ENCODE results near the gene SERGEF.
"Not testable (repeated sequence)": the region's sequence is repeated elsewhere in the genome, so short reads cannot be mapped to it uniquely, and the experiment has no call there.

The SERGEF gene

DNA sequence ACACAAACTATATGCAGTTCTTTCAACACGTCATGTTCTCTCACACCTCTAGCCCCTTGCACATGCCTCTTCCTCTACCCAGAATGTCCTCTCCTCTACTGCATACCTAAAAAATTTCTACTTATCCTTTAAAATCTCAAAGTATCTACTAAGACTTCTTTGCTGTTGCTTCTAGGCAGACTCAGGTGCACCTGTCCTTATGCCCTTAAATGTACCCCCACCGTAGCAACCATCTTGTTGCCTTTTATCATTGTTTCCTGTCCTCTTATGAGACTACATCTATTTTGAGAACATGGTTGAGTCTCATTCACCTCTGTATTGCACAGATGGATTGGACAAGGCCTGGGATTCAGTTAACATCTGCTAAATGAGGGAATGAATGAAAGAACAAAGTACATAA, 134.1 kb downstream of the SERGEF start:
- Histone ChIP-seq H3K9ac (ENCODE audit: low read depth, low read length) (no peak overlapping the region), H3K27ac (ENCODE audit: low read depth, low read length) (no peak overlapping the region), H3K9me3 (ENCODE audit: insufficient read depth, low read depth, low read length) (no peaks in the 10 kb centered on the region), H3K4me3 (ENCODE audit: low read length) (no peak overlapping the region), H3K36me3 (ENCODE audit: insufficient read depth, low read length) (no peaks in the 10 kb centered on the region), H3K4me1 (ENCODE audit: insufficient read depth, low read length) (0 out of 2 replicates have a peak, but pooled peaks cover 16% of the 10 kb centered on the region), H3K27me3 (ENCODE audit: insufficient read depth, low read length) (no peaks in the 10 kb centered on the region)
- 90% methylated on average over 2 of the region's 2 CpGs for WGBS

DNA sequence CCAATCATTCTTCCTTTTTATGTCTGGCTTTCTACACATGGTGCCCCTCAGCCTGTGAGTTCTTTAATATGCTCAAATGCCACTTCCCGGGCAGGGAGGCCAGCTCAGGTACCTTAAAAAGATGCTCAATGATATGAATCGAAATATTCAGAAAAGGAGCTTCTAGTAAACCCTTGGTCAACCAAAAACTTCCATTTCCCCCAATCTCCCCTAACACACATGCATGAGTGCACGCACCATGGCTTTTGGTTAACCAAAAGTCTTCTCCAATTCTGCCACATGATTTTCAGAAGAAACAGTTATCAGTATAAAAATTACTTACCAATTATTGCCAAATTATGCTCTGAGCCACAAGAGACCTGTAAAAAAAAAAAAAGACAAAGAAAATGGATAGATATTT, 135.0 kb downstream of the SERGEF start:
- 93% methylated on average over 3 of the region's 3 CpGs for WGBS
- Histone ChIP-seq H3K9ac (ENCODE audit: low read depth, low read length) (no peak overlapping the region), H3K4me1 (ENCODE audit: insufficient read depth, low read length) (0 out of 2 replicates have a peak, but pooled peaks cover 16% of the 10 kb centered on the region), H3K4me3 (ENCODE audit: low read length) (no peak overlapping the region), H3K27me3 (ENCODE audit: insufficient read depth, low read length) (no peaks in the 10 kb centered on the region), H3K36me3 (ENCODE audit: insufficient read depth, low read length) (no peaks in the 10 kb centered on the region), H3K9me3 (ENCODE audit: insufficient read depth, low read depth, low read length) (no peaks in the 10 kb centered on the region), H3K27ac (ENCODE audit: low read depth, low read length) (no peak overlapping the region)

DNA sequence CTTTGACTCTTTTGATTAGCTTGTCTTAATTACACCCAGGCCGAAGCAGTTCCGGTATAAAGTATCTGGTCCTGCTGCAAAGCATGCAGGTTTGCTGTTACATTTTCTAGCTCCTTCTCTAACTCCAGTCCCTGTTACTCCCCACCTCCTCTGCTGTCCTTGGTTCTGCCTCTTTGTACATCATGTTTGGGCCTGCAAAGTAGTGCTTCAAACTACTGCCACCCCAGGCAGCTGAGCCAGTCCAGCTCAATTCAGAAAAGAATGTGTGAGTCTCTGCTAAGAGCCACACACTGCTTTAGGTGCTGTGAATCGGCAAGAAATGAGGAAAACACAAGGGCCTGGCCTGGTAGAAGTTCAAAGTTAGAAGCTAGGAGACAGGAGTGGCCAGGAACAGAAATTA, 136.0 kb downstream of the SERGEF start:
- H3K9ac ChIP-seq (ENCODE audit: low read depth, low read length), result no peak overlapping the region
- no peaks in the 10 kb centered on the region for H3K9me3 ChIP-seq (ENCODE audit: insufficient read depth, low read depth, low read length)
- H3K36me3 ChIP-seq (ENCODE audit: insufficient read depth, low read length), result no peaks in the 10 kb centered on the region
- 95% methylated on average over 3 of the region's 3 CpGs for WGBS
- H3K4me1 ChIP-seq (ENCODE audit: insufficient read depth, low read length), result 0 out of 2 replicates have a peak, but pooled peaks cover 16% of the 10 kb centered on the region
- no peaks in the 10 kb centered on the region for H3K27me3 ChIP-seq (ENCODE audit: insufficient read depth, low read length)
- no peak overlapping the region for H3K27ac ChIP-seq (ENCODE audit: low read depth, low read length)
- no peak overlapping the region for H3K4me3 ChIP-seq (ENCODE audit: low read length)

DNA sequence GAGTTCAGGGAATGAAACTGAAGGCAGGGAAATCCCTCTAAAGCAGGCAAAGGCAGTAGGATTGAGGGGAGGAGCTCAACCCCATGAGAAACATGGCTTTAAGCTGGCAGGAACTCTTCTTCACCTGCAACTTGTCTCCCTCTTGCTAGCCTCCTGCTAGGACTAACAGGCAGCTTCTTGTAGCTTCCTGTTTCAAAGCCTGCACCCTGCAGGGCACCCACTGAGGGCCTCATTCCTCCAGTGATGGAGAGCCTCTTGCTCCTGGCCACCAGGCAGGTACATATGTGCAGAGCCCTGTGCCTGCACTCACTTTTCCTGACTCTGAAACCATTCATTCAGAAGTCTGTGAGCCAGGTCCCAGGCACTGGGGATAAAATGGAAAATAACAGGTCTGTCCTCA, 137.0 kb downstream of the SERGEF start:
- Histone ChIP-seq H3K9ac (ENCODE audit: low read depth, low read length) (no peak overlapping the region), H3K4me3 (ENCODE audit: low read length) (no peak overlapping the region)

DNA sequence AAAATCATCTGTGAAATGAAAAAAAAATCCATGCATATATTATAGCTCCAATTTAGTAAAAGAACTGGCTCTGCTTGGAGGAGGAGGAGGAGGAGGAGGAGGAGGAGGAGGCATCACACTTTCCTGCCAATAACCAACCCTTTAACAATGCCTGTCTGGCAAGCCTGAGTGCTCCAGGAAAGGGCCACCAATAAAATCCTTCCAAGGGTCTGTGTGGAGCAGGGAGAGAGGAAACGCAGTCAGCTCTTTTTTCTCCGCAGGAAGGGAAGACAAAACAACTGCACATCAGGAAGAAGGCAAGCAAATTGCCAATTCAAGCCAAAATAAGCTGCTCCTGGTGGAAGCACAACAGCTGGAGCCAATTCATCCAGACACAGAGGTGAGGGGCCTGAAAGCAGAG, 139.3 kb downstream of the SERGEF start:
- Histone ChIP-seq H3K4me3 (ENCODE audit: low read length) (no peak overlapping the region), H3K27ac (ENCODE audit: low read depth, low read length) (no peak overlapping the region), H3K36me3 (ENCODE audit: insufficient read depth, low read length) (no peaks in the 10 kb centered on the region), H3K4me1 (ENCODE audit: insufficient read depth, low read length) (0 out of 2 replicates have a peak, but pooled peaks cover 12% of the 10 kb centered on the region), H3K9me3 (ENCODE audit: insufficient read depth, low read depth, low read length) (peaks cover 8% of the 10 kb centered on the region; the same call in 1 of the 2 replicates), H3K9ac (ENCODE audit: low read depth, low read length) (no peak overlapping the region), H3K27me3 (ENCODE audit: insufficient read depth, low read length) (no peaks in the 10 kb centered on the region)
- WGBS, result 90% methylated on average over 2 of the region's 2 CpGs

More for the DNA sequence above, 137.0 kb downstream of the SERGEF start:
- Histone ChIP-seq H3K36me3 (ENCODE audit: insufficient read depth, low read length) (no peaks in the 10 kb centered on the region), H3K27ac (ENCODE audit: low read depth, low read length) (no peak overlapping the region), H3K4me1 (ENCODE audit: insufficient read depth, low read length) (0 out of 2 replicates have a peak, but pooled peaks cover 16% of the 10 kb centered on the region), H3K9me3 (ENCODE audit: insufficient read depth, low read depth, low read length) (no peaks in the 10 kb centered on the region), H3K27me3 (ENCODE audit: insufficient read depth, low read length) (no peaks in the 10 kb centered on the region)

DNA sequence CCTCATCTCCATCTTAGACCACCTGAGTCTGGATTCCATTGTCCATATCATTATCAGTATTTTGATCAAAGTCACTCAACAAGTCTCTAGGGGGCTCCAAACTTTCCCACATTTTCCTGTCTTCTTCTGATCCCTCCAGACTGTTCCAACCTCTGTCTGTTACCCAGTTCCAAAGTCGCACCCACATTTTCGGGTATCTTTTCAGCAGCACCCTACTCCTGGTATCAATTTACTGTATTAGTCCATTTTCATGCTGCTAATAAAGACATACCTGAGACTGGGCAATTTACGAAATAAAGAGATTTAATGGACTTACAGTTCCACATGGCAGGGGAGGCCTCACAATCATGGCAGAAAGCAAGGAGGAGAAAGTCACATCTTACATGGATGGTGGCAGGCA, 144.4 kb downstream of the SERGEF start:
- H3K9me3 ChIP-seq (ENCODE audit: insufficient read depth, low read depth, low read length), result peaks cover 12% of the 10 kb centered on the region; the same call in 1 of the 2 replicates
- not testable (repeated sequence) for H3K4me1 ChIP-seq (ENCODE audit: insufficient read depth, low read length); H3K4me3 ChIP-seq (ENCODE audit: low read length); H3K9ac ChIP-seq (ENCODE audit: low read depth, low read length); H3K36me3 ChIP-seq (ENCODE audit: insufficient read depth, low read length); H3K27ac ChIP-seq (ENCODE audit: low read depth, low read length); H3K27me3 ChIP-seq (ENCODE audit: insufficient read depth, low read length)
- 95% methylated on average over 3 of the region's 3 CpGs for WGBS

DNA sequence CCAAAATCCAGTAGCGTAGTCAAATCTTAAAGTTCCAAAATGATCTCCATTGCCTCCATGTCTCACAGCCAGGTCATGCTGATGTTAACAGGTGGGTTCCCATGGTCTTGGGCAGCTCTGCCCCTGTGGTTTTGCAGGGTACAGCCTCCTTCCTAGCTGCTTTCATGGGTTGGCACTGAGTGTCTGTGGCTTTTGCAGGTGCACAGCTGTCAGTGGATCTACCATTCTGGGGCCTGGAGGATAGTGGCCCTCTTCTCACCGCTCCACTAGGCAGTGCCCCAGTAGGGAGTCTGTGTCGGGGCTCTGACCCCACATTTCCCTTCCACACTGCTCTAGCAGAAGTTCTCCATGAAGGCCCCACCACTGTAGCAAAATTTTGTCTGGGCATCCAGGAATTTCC, 145.5 kb downstream of the SERGEF start:
- WGBS, result 85% methylated on average over 3 of the region's 3 CpGs
- no peaks in the 10 kb centered on the region for H3K36me3 ChIP-seq (ENCODE audit: insufficient read depth, low read length)

DNA sequence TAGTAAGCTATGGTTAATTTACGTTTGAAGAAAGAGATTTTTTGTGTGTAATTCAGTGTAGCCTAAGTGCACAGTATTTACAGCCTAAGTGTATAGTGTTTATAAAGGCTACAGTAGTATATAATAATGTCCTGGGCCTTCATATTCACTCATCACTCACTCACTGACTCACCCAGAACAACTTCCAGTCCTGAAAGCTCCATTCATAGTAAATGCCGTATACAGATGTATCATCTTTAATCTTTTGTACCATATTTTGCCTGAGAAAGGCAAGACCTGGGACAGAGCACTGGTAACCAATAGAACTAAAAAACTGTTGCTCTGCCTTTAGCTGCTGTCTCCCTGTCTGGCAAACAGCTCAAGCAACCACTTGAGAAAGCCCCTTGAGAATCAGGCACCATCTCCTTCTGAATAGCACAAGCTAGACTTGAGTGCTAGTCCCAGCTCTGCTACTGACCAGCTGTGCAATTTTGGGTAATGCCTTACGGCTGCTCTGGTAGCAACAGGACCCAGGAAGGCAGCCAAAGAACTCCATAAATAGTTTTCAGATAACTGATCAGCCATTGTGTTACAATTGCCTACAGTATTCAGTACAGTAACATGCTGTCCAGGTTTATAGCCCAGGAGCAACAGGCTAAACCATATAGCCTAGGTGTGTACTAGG, 146.9 kb downstream of the SERGEF start:
- Histone ChIP-seq H3K9ac (ENCODE audit: low read depth, low read length) (no peak overlapping the region), H3K9me3 (ENCODE audit: insufficient read depth, low read depth, low read length) (peaks cover 12% of the 10 kb centered on the region; the same call in 1 of the 2 replicates), H3K36me3 (ENCODE audit: insufficient read depth, low read length) (no peaks in the 10 kb centered on the region), H3K27me3 (ENCODE audit: insufficient read depth, low read length) (no peaks in the 10 kb centered on the region), H3K4me1 (ENCODE audit: insufficient read depth, low read length) (peaks cover 9% of the 10 kb centered on the region; the same call in 1 of the 2 replicates), H3K4me3 (ENCODE audit: low read length) (no peak overlapping the region), H3K27ac (ENCODE audit: low read depth, low read length) (no peak overlapping the region)
- WGBS, result 97% methylated on average over 3 of the region's 3 CpGs

More for the DNA sequence above, 145.5 kb downstream of the SERGEF start:
- Histone ChIP-seq H3K9me3 (ENCODE audit: insufficient read depth, low read depth, low read length) (peaks cover 12% of the 10 kb centered on the region; the same call in 1 of the 2 replicates), H3K4me3 (ENCODE audit: low read length) (no peak overlapping the region), H3K27me3 (ENCODE audit: insufficient read depth, low read length) (no peaks in the 10 kb centered on the region), H3K27ac (ENCODE audit: low read depth, low read length) (no peak overlapping the region), H3K4me1 (ENCODE audit: insufficient read depth, low read length) (peaks cover 9% of the 10 kb centered on the region; the same call in 1 of the 2 replicates), H3K9ac (ENCODE audit: low read depth, low read length) (no peak overlapping the region)

DNA sequence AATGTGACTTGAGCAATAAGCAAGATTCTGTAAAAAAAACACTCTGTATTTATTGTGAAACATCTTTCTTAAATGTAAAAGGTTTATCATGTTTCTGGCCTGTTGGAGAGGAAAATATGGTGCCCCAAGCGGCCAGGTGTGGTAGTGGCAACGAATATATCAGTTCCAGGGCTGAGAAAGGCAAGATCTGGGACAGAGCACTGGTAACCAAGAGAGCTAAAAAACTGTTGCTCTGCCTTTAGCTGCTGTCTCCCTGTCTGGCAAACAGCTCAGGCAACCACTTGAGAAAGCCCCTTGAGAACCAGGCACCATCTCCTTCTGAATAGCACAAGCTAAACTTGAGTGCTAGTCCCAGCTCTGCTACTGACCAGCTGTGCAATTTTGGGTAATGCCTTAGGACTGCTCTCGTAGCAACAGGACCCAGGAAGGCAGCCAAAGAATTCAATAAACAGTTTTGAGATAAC, 148.3 kb downstream of the SERGEF start:
- H3K36me3 ChIP-seq (ENCODE audit: insufficient read depth, low read length), result no peaks in the 10 kb centered on the region
- no peaks in the 10 kb centered on the region for H3K27me3 ChIP-seq (ENCODE audit: insufficient read depth, low read length)
- no peak overlapping the region for H3K27ac ChIP-seq (ENCODE audit: low read depth, low read length)
- WGBS, result 33% methylated on average over 3 of the region's 3 CpGs
- H3K4me1 ChIP-seq (ENCODE audit: insufficient read depth, low read length), result peaks cover 9% of the 10 kb centered on the region; the same call in 1 of the 2 replicates
- H3K9me3 ChIP-seq (ENCODE audit: insufficient read depth, low read depth, low read length), result peaks cover 12% of the 10 kb centered on the region; the same call in 1 of the 2 replicates
- H3K9ac ChIP-seq (ENCODE audit: low read depth, low read length), result no peak overlapping the region
- no peak overlapping the region for H3K4me3 ChIP-seq (ENCODE audit: low read length)

DNA sequence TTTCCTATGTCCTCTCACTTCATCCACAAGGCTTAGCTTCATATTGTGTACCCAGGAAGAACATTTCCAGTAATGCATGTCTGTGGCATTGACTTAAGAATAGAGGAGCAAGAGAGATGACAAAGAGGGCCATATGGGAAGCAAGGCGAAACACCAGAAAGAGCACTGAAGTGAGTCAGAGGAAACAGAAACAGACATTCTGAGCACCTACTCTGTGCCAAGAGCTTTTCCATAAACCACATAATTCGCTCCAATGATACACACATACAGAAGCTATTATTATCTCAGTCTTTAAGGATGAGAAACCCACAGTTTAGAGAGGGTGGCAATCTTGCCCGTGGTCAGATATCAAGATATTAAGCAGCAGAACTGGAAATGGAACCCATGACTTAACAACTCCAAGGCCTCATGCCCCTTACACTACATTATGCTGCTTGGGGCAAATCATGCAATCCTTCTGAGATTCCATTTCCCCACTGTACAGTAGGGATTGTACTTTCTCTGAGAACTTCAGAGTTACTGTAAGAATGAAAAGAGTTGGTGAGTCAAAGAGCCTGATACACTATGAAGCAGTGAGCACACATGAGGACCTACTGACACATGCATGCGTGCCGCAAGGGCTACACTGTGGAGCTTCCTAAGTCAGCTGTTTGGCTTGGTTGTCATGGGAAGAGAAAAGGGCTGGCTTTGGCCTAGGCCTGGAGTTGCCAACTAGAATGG, 151.7 kb downstream of the SERGEF start:
- 93% methylated on average over 5 of the region's 5 CpGs for WGBS
- no peak overlapping the region for H3K4me3 ChIP-seq (ENCODE audit: low read length)
- no peak overlapping the region for H3K27ac ChIP-seq (ENCODE audit: low read depth, low read length)
- H3K4me1 ChIP-seq (ENCODE audit: insufficient read depth, low read length), result peaks cover 9% of the 10 kb centered on the region; the same call in 1 of the 2 replicates
- no peaks in the 10 kb centered on the region for H3K36me3 ChIP-seq (ENCODE audit: insufficient read depth, low read length)
- H3K9ac ChIP-seq (ENCODE audit: low read depth, low read length), result no peak overlapping the region
- no peaks in the 10 kb centered on the region for H3K9me3 ChIP-seq (ENCODE audit: insufficient read depth, low read depth, low read length)
- no peaks in the 10 kb centered on the region for H3K27me3 ChIP-seq (ENCODE audit: insufficient read depth, low read length)

DNA sequence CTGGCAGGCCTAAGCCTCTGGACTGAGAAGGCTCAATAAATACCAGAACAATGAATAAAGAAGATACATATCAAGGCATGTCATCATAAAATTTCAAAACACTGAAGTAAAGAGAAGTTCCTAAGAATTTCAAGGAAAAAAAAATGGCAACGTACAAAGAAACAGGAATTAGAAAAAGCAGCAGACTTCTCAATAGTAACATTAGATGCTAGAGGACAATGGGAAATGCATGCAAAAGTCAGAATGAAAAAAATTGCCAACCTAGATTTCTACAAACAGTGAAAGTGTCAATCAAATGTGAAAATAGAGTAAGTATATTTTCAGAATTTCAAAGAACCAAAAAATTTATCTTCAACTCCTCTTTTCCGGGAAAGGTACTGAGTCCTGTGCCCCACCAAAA, 153.3 kb downstream of the SERGEF start:
- Histone ChIP-seq H3K36me3 (ENCODE audit: insufficient read depth, low read length) (no peaks in the 10 kb centered on the region), H3K9me3 (ENCODE audit: insufficient read depth, low read depth, low read length) (no peaks in the 10 kb centered on the region), H3K4me1 (ENCODE audit: insufficient read depth, low read length) (peaks cover 9% of the 10 kb centered on the region; the same call in 1 of the 2 replicates), H3K4me3 (ENCODE audit: low read length) (no peak overlapping the region), H3K27ac (ENCODE audit: low read depth, low read length) (no peak overlapping the region), H3K9ac (ENCODE audit: low read depth, low read length) (no peak overlapping the region), H3K27me3 (ENCODE audit: insufficient read depth, low read length) (no peaks in the 10 kb centered on the region)
- WGBS, result 100% methylated on average over 2 of the region's 2 CpGs

Measured in HUES64 (cell line).